Sigmoid colon (tissue), 7 donors: ENCODE results near the gene PUS7L. TPM values are rescaled to one million over a fixed set of nuclear protein-coding genes. Genes with fewer than 3 reads are reported as not detected.

Experiments used
- DNase-seq: peaks from one replicate; pipeline ENCODE4 v3.0.0-alpha.2; 2019
- H3K27ac ChIP-seq, 4 donors: fragments of 200-600 bp; sonication (generic); one replicate each; pipeline ENCODE4 v1.5.1; 2016 to 2019; ENCODE audit warnings: mild to moderate bottlenecking in 1 of 4
- H3K27me3 ChIP-seq, 3 donors: fragments of 200-600 bp; sonication (generic); one replicate each; pipeline ENCODE4 v1.5.1; 2019; ENCODE audit warnings: mild to moderate bottlenecking in 1 of 3
- H3K36me3 ChIP-seq, 4 donors: fragments of 200-600 bp; sonication (generic); one replicate each; pipeline ENCODE4 v1.5.1; 2016 to 2019
- H3K4me1 ChIP-seq, 4 donors: fragments of 200-600 bp; sonication (generic); one replicate each; pipeline ENCODE4 v1.5.1; 2017 to 2019
- H3K4me3 ChIP-seq, 4 donors: fragments of 200-600 bp; sonication (generic); one replicate each; pipeline ENCODE4 v1.5.1; 2017 to 2019; ENCODE audit warnings: mild to moderate bottlenecking in 2 of 4, moderate library complexity in 1 of 4
- H3K9me3 ChIP-seq, 4 donors: fragments of 200-600 bp in 3 of 4; sonication (generic) in 3 of 4; one replicate each; pipeline versions ENCODE4 v1.5.1 to v1.6.1; 2013 to 2019
- EP300 ChIP-seq, 4 donors: sonication (generic); formaldehyde crosslinking; IDR thresholded peaks; one replicate each; pipeline ENCODE4 v1.6.1; 2017; ENCODE audit warnings: antibody characterized with exemption in 4 of 4
- POLR2A ChIP-seq, 2 donors: fragments of 450-650 bp; IDR thresholded peaks; one replicate each; pipeline ENCODE4 v1.6.1; 2016; ENCODE audit warnings: antibody characterized with exemption in 2 of 2, mild to moderate bottlenecking in 2 of 2, moderate library complexity in 2 of 2
- POLR2AphosphoS5 ChIP-seq, 4 donors: sonication (generic); formaldehyde crosslinking; IDR thresholded peaks; one replicate each; pipeline ENCODE4 v1.6.1; 2017; ENCODE audit warnings: antibody characterized with exemption in 4 of 4
- WGBS, 2 donors: extraction: QIAGEN DNeasy Blood & Tissue Kit; methylation state at CpG; one replicate each; pipeline ENCODE4 v1.1.7; 2013; 5-methylcytosine and 5-hydroxymethylcytosine counted together
- intact Hi-C: fragments of 100-400 bp; cut with DNase I; formaldehyde crosslinking; loops from one replicate; pipeline ENCODE4 v1.15.1; 2023
- polyA plus RNA-seq, 3 donors: library from polyadenylated mRNA; stranded (reverse); fragments of 200-250 nt; gene quantifications; one replicate each; pipeline ENCODE4 v1.2.3, GENCODE V29; 2013
- total RNA-seq, 4 donors: library from RNA; depleted of rRNA; stranded (reverse); fragments of >200 nt; gene quantifications; one replicate each; pipeline ENCODE4 v1.1.0, GENCODE V29; 2016
- TF ChIP-seq, protein P1 (sequence below), 4 experiments: fragments of 450-650 bp in 3 of 4; fragments of 200-600 bp in 1 of 4; IDR thresholded peaks; one replicate each; pipeline ENCODE4 v1.5.1; 2016 to 2019; ENCODE audit warnings: antibody characterized with exemption in 4 of 4, mild to moderate bottlenecking in 3 of 4, moderate library complexity in 2 of 4
- donor health status: healthy with polysubstance abuse.
- donor health status: Bipolar disorder and iron deficiency.
- donor health status: healthy.

Gene PUS7L
- total and polyA plus RNA-seq, 7 donors = 1.2 to 17.1 (median 6.3) TPM

DNA sequence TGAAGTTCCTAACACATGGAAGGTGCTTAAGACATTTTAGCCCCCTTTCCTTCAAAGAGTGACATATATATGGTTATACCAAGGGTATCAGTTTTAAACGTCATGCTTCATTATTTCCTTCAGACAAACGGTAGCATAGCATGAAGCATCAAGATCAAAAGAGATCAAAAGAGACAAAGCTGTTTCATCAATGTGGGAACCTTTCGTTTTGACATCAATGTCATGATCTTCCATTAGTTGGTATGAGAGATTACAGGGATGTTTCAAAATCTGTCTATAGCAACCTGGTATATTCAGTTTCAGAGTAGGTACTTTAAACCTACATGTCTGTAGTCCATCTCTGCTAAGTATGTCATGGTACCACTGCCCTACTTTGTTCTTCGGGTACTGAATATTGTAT, 28.3 kb downstream of the PUS7L start:
- H3K4me1 ChIP-seq = no peaks in the 10 kb centered on the region
- H3K27me3 ChIP-seq = no peaks in the 10 kb centered on the region
- no peak overlapping the region for H3K4me3 ChIP-seq
- 76 to 82% methylated on average over 4 of the region's 4 CpGs for WGBS, 2 donors
- peaks cover 0 to 22% (median 0%) of the 10 kb centered on the region in 4 donors for H3K36me3 ChIP-seq
- DNase-seq = no peak
- TF ChIP-seq POLR2AphosphoS5 (IDR thresholded peaks at IDR 0.05) = no peak
- no peak for TF ChIP-seq POLR2A (IDR thresholded peaks at IDR 0.05)
- TF ChIP-seq EP300 (IDR thresholded peaks at IDR 0.05) = no peak
- TF ChIP-seq, protein P1, sequence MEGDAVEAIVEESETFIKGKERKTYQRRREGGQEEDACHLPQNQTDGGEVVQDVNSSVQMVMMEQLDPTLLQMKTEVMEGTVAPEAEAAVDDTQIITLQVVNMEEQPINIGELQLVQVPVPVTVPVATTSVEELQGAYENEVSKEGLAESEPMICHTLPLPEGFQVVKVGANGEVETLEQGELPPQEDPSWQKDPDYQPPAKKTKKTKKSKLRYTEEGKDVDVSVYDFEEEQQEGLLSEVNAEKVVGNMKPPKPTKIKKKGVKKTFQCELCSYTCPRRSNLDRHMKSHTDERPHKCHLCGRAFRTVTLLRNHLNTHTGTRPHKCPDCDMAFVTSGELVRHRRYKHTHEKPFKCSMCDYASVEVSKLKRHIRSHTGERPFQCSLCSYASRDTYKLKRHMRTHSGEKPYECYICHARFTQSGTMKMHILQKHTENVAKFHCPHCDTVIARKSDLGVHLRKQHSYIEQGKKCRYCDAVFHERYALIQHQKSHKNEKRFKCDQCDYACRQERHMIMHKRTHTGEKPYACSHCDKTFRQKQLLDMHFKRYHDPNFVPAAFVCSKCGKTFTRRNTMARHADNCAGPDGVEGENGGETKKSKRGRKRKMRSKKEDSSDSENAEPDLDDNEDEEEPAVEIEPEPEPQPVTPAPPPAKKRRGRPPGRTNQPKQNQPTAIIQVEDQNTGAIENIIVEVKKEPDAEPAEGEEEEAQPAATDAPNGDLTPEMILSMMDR (IDR thresholded peaks at IDR 0.05) = no peak
- H3K9me3 ChIP-seq = no peaks in the 10 kb centered on the region
- H3K27ac ChIP-seq = no peak overlapping the region
- intact Hi-C loops = no loop called here

DNA sequence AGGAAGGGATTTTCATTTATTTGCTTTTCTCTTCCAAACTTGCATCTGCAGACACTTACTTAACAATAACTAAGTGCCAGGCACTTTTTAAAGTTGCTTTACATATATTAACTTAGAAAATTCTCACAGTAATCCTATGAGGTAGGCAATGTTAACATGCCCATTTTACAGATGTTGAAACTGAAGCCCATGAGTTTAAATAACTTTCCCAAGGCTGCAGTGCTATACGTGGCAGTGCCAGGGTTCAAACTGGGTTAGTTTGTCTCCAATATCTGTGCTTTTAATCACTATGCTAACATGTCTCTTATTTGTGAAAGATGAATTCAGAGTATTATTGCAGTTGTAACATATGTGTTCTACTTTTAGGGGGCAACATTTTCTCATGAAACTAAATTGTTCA, 29.9 kb downstream of the PUS7L start:
- no peaks in the 10 kb centered on the region for H3K4me1 ChIP-seq
- no peak overlapping the region for H3K27ac ChIP-seq
- no peaks in the 10 kb centered on the region for H3K27me3 ChIP-seq
- no peak for DNase-seq
- WGBS, 2 donors = 84 to 92% methylated on average over 1 of the region's 1 CpG
- H3K36me3 ChIP-seq = peaks cover 0 to 14% (median 0%) of the 10 kb centered on the region in 4 donors
- intact Hi-C loops = no loop called here
- H3K4me3 ChIP-seq = no peak overlapping the region
- no peaks in the 10 kb centered on the region for H3K9me3 ChIP-seq
- TF ChIP-seq POLR2A (IDR thresholded peaks at IDR 0.05) (no peak), POLR2AphosphoS5 (IDR thresholded peaks at IDR 0.05) (no peak), EP300 (IDR thresholded peaks at IDR 0.05) (no peak)
- TF ChIP-seq, protein P1 (IDR thresholded peaks at IDR 0.05) = no peak

DNA sequence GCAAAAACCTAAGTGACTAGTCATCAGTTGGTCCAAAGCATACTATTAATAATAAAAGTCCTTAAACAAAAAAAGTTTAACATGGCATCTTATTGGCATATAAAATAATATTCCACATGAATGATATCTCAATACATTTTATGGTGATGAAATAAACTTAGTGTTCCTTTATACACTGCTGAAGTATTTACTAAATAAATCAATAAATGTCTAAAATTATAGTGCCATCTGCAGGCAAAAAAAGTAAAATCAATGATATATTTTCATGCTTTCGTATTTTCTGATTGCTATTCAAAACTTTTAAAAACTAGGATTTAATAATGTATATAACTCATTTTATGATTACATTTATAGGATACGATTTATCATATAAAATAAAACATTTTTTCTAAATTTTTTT, 30.5 kb downstream of the PUS7L start:
- TF ChIP-seq, protein P1 (IDR thresholded peaks at IDR 0.05) = no peak
- TF ChIP-seq POLR2A (IDR thresholded peaks at IDR 0.05) (no peak), EP300 (IDR thresholded peaks at IDR 0.05) (no peak), POLR2AphosphoS5 (IDR thresholded peaks at IDR 0.05) (no peak)
- Histone ChIP-seq H3K36me3 (peaks cover 0 to 14% (median 0%) of the 10 kb centered on the region in 4 donors), H3K27ac (no peak overlapping the region), H3K9me3 (no peaks in the 10 kb centered on the region), H3K4me1 (no peaks in the 10 kb centered on the region), H3K27me3 (no peaks in the 10 kb centered on the region), H3K4me3 (no peak overlapping the region)
- intact Hi-C loops = no loop called here
- WGBS, 2 donors = 76 to 83% methylated on average over 2 of the region's 2 CpGs
- no peak for DNase-seq

DNA sequence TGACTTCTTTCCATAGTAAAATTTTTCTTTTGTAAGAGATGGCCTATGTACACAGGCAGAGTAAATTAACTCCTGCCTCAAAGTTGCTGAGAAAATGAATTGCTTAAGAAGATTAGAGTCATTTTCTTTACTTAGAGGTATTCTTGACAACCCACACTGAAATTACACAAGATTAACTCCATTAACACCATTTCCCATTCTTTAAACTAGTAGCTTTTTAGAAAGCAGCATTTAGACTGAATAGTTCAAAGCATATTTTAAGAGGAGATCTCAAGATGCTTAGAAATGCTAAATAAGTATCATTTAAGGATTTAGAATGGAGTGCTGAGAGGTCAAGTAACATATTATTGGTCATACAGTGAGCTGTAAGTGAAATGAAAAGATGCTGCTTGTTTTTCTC, 35.5 kb downstream of the PUS7L start:
- H3K4me1 ChIP-seq = no peaks in the 10 kb centered on the region
- H3K4me3 ChIP-seq = no peak overlapping the region
- H3K36me3 ChIP-seq = no peaks in the 10 kb centered on the region
- intact Hi-C loops = no loop called here
- H3K27me3 ChIP-seq = no peaks in the 10 kb centered on the region
- TF ChIP-seq EP300 (IDR thresholded peaks at IDR 0.05) (no peak), POLR2AphosphoS5 (IDR thresholded peaks at IDR 0.05) (no peak), POLR2A (IDR thresholded peaks at IDR 0.05) (no peak)
- TF ChIP-seq, protein P1 (IDR thresholded peaks at IDR 0.05) = no peak
- no peaks in the 10 kb centered on the region for H3K9me3 ChIP-seq
- no peak for DNase-seq
- H3K27ac ChIP-seq = no peak overlapping the region

DNA sequence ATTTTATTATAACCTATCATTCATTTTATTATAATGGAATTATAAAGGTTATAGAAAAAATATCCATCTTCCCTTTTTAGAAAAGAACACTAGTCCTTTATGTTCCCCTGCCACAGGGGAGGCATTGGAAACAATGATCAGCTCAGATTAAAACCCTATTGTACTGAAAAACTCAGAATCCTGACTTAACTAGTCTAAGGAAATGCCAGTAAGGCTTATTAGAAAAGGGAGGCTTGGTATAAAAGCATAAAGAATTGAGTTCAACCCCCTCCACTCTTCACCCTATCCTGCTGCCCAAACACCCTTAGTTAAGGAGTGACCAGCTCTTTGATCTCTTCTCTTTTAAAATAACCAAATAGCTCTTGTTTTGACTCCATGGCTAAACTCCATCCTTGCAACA, 36.0 kb downstream of the PUS7L start:
- Histone ChIP-seq H3K27me3 (no peaks in the 10 kb centered on the region), H3K36me3 (no peaks in the 10 kb centered on the region), H3K9me3 (no peaks in the 10 kb centered on the region), H3K4me3 (no peak overlapping the region), H3K27ac (no peak overlapping the region), H3K4me1 (no peaks in the 10 kb centered on the region)
- intact Hi-C loops = no loop called here
- no peak for TF ChIP-seq EP300 (IDR thresholded peaks at IDR 0.05)
- no peak for TF ChIP-seq POLR2A (IDR thresholded peaks at IDR 0.05)
- TF ChIP-seq, protein P1 (IDR thresholded peaks at IDR 0.05) = no peak
- no peak for TF ChIP-seq POLR2AphosphoS5 (IDR thresholded peaks at IDR 0.05)
- DNase-seq = no peak
